Tibial artery (tissue), 4 donors: ENCODE measurements around the gene RIC3.

Experiments used
- DNase-seq, 2 donors: peaks; one replicate each; pipeline ENCODE4 v3.0.0-alpha.2; 2019
- H3K27ac ChIP-seq, 2 donors: fragments of 200-600 bp; sonication (generic) in 1 of 2; 1 replicate in 1 of 2; 2 replicates in 1 of 2; pipeline ENCODE4 v1.5.1; 2018 to 2019; ENCODE audit warnings: mild to moderate bottlenecking in 1 of 2
- H3K27me3 ChIP-seq, 2 donors: fragments of 200-600 bp; sonication (generic) in 1 of 2; one replicate each; pipeline versions ENCODE4 v1.5.1 to v1.6.0; 2016 to 2019
- H3K36me3 ChIP-seq, 3 donors: fragments of 200-600 bp; sonication (generic) in 2 of 3; one replicate each; pipeline ENCODE4 v1.5.1; 2016 to 2019; ENCODE audit warnings: mild to moderate bottlenecking in 2 of 3
- H3K4me1 ChIP-seq, 4 donors: fragments of 200-600 bp; sonication (generic) in 2 of 4; 1 replicate in 3 of 4; 2 replicates in 1 of 4; pipeline ENCODE4 v1.5.1; 2016 to 2019
- H3K4me3 ChIP-seq, 2 donors: fragments of 200-600 bp; sonication (generic) in 1 of 2; 1 replicate in 1 of 2; 2 replicates in 1 of 2; pipeline ENCODE4 v1.5.1; 2018 to 2019; ENCODE audit warnings: mild to moderate bottlenecking in 2 of 2
- H3K9me3 ChIP-seq, 3 donors: fragments of 200-600 bp; sonication (generic) in 1 of 3; one replicate each; pipeline ENCODE4 v1.5.1; 2016 to 2019
- intact Hi-C: fragments of 100-400 bp; cut with DNase I; formaldehyde crosslinking; loops from one replicate; pipeline ENCODE4 v1.15.0; 2023; ENCODE audit warnings: low total_unique reads
- TF ChIP-seq, protein P1 (sequence below), 2 experiments: fragments of 200-600 bp in 1 of 2; fragments of 450-650 bp in 1 of 2; IDR thresholded peaks; one replicate each; pipeline ENCODE4 v1.5.1; 2017 to 2019; ENCODE audit warnings: antibody characterized with exemption in 2 of 2, mild to moderate bottlenecking in 1 of 2, moderate library complexity in 1 of 2

RIC3 gene

DNA sequence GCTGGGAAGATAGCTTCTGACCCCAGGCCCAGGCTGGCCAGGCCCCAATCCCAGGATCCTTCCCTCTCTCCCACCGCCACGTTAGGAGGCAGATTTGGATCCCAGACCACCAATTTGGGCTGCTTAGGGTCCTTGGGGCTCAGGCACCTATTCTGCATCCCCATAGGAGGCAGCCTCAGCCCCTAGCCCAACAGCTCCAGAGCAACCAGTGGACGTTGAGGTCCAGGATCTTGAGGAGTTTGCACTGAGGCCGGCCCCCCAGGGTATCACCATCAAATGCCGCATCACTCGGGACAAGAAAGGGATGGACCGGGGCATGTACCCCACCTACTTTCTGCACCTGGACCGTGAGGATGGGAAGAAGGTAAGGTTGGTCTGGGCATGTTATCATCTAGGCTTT lies 71.8 kb downstream of the RIC3 start:
- no peak overlapping the region for H3K27ac ChIP-seq
- no peaks in the 10 kb centered on the region for H3K9me3 ChIP-seq
- H3K36me3 ChIP-seq: peaks cover 0 to 62% (median 51%) of the 10 kb centered on the region in 3 donors
- intact Hi-C loops: loop anchor here (5.0 kb wide), 1 partner anchor 90 kb away; no protein-coding TSS in a partner anchor
- no peak overlapping the region for H3K4me3 ChIP-seq
- peaks cover 0 to 4% (median 0%) of the 10 kb centered on the region in 4 donors for H3K4me1 ChIP-seq
- no peak for DNase-seq
- no peaks in the 10 kb centered on the region for H3K27me3 ChIP-seq
- TF ChIP-seq, protein P1, sequence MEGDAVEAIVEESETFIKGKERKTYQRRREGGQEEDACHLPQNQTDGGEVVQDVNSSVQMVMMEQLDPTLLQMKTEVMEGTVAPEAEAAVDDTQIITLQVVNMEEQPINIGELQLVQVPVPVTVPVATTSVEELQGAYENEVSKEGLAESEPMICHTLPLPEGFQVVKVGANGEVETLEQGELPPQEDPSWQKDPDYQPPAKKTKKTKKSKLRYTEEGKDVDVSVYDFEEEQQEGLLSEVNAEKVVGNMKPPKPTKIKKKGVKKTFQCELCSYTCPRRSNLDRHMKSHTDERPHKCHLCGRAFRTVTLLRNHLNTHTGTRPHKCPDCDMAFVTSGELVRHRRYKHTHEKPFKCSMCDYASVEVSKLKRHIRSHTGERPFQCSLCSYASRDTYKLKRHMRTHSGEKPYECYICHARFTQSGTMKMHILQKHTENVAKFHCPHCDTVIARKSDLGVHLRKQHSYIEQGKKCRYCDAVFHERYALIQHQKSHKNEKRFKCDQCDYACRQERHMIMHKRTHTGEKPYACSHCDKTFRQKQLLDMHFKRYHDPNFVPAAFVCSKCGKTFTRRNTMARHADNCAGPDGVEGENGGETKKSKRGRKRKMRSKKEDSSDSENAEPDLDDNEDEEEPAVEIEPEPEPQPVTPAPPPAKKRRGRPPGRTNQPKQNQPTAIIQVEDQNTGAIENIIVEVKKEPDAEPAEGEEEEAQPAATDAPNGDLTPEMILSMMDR (IDR thresholded peaks at IDR 0.05): no peak

DNA sequence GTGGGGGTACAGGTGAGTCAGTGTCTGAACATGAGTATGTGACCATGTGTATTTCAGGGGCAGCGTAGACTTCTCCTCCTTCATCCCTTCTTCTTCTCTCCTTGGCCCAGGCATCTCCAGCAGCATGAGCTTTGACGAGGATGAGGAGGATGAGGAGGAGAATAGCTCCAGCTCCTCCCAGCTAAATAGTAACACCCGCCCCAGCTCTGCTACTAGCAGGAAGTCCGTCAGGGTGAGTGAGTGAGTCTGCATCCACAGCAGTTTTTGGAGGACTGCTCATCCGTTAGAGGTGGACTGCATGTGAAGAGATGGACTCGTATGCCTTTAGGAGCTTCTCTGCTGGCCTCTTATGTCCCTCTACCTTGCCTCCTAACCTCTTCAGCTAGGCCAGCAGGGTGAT lies 72.2 kb downstream of the RIC3 start:
- intact Hi-C loops: loop anchor here (5.0 kb wide), 1 partner anchor 89 kb away; no protein-coding TSS in a partner anchor
- no peaks in the 10 kb centered on the region for H3K27me3 ChIP-seq

DNA sequence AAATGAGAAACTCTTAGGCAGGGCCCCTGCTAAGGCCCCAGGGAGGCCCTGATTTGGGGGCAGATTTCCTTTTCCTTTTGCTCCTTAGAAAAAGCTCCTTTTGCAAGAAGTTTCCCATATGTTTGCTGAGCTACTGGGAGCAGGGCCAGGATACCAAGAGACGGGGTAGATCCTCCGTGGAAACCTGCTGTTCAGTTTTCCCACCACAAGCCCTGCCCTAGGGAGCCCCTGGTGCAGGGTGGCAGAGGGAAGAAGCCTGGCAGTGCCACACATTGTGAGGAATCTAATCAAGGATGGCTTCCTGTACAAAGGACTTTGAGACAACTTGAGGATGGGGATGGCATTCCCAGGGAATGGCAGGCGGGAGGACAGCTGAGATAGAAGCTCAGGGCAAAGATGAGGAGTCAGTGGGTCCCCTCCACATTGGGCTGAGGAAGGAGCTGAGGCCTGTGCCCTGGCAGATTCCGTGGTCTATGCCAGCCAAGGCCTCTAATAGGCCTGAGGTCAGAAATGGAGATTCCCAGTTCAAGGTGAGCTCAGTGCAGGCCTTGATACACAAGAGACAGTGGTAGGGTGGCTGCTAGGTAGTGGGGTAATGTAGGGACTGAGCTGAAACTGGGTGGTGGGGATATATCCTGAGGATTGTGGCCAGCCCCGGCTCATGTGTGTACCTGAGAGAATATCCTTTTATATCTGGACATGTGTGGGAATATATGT lies 72.9 kb downstream of the RIC3 start:
- H3K27me3 ChIP-seq: no peaks in the 10 kb centered on the region
- H3K27ac ChIP-seq: no peak overlapping the region
- H3K4me1 ChIP-seq: peaks cover 0 to 4% (median 0%) of the 10 kb centered on the region in 4 donors
- H3K36me3 ChIP-seq: peaks cover 0 to 51% (median 40%) of the 10 kb centered on the region in 3 donors
- H3K4me3 ChIP-seq: no peak overlapping the region
- H3K9me3 ChIP-seq: no peaks in the 10 kb centered on the region
- intact Hi-C loops: loop anchor here (5.0 kb wide), 1 partner anchor 89 kb away; no protein-coding TSS in a partner anchor
- TF ChIP-seq, protein P1 (IDR thresholded peaks at IDR 0.05): no peak
- no peak for DNase-seq

More for the DNA sequence above, 72.2 kb downstream of the RIC3 start:
- DNase-seq: no peak
- H3K36me3 ChIP-seq: peaks cover 0 to 57% (median 46%) of the 10 kb centered on the region in 3 donors
- TF ChIP-seq, protein P1 (IDR thresholded peaks at IDR 0.05): no peak
- no peak overlapping the region for H3K4me3 ChIP-seq
- peaks cover 0 to 4% (median 0%) of the 10 kb centered on the region in 4 donors for H3K4me1 ChIP-seq
- H3K27ac ChIP-seq: no peak overlapping the region
- no peaks in the 10 kb centered on the region for H3K9me3 ChIP-seq

DNA sequence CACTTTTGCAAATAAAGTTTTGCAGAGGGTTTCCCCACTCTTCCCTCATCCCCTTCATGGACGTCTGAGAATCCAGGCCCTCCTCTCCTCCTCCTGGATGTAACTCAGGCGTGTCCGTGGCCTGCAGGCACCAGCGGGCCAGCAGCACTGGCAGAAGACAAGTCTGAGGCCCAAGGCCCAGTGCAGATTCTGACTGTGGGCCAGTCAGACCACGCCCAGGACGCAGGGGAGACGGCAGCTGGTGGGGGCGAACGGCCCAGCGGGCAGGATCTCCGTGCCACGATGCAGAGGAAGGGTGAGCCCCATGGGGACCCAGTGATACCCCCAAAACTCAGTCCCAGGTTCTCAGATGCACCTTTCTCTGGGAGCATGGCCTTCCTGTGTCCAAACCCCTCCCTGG lies 73.5 kb downstream of the RIC3 start:
- intact Hi-C loops: loop anchor here (5.0 kb wide), 1 partner anchor 88 kb away; no protein-coding TSS in a partner anchor
- Histone ChIP-seq H3K4me1 (peaks cover 0 to 4% (median 0%) of the 10 kb centered on the region in 4 donors), H3K36me3 (peaks cover 0 to 45% (median 34%) of the 10 kb centered on the region in 3 donors), H3K4me3 (no peak overlapping the region), H3K27ac (no peak overlapping the region), H3K27me3 (no peaks in the 10 kb centered on the region), H3K9me3 (no peaks in the 10 kb centered on the region)
- DNase-seq: peak in 1 of 2 donors; percentile 56
- TF ChIP-seq, protein P1 (IDR thresholded peaks at IDR 0.05): no peak

DNA sequence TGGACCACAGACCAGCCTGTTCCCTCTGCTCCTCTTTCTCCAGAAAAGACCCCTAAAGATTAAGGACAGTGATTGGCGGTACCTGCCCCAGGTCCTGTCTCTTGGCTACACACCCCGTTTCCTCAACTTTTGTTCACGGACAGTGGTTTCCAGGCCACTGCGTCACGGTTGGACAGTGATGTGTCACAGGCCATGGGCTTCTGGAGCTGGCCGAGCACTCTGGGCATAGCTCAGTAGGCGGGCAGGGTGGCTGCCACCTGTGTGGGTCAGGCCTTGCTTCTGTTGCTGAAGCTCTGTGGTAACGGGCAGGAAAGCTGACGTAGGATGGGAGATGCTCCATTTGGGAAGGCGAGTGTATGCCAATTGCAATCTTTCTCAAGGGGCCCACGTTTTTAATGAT lies 74.2 kb downstream of the RIC3 start:
- TF ChIP-seq, protein P1 (IDR thresholded peaks at IDR 0.05): no peak
- peaks cover 0 to 42% (median 27%) of the 10 kb centered on the region in 3 donors for H3K36me3 ChIP-seq
- intact Hi-C loops: loop anchor here (5.0 kb wide), 1 partner anchor 87 kb away; no protein-coding TSS in a partner anchor

More for the DNA sequence above, 74.2 kb downstream of the RIC3 start:
- Histone ChIP-seq H3K27ac (no peak overlapping the region), H3K4me3 (no peak overlapping the region), H3K4me1 (peaks cover 0 to 4% (median 0%) of the 10 kb centered on the region in 4 donors), H3K27me3 (no peaks in the 10 kb centered on the region), H3K9me3 (no peaks in the 10 kb centered on the region)
- DNase-seq: peak in 1 of 2 donors; percentile 44
